Measurements from ENCODE around the gene BCL10.

Gene BCL10

GRCh38 chr1:85228972-85229371, 47.5 kb downstream of the BCL10 start:
- intact Hi-C loops (cut with DNase I): no loop called here
- no peak for DNase-seq

DNA sequence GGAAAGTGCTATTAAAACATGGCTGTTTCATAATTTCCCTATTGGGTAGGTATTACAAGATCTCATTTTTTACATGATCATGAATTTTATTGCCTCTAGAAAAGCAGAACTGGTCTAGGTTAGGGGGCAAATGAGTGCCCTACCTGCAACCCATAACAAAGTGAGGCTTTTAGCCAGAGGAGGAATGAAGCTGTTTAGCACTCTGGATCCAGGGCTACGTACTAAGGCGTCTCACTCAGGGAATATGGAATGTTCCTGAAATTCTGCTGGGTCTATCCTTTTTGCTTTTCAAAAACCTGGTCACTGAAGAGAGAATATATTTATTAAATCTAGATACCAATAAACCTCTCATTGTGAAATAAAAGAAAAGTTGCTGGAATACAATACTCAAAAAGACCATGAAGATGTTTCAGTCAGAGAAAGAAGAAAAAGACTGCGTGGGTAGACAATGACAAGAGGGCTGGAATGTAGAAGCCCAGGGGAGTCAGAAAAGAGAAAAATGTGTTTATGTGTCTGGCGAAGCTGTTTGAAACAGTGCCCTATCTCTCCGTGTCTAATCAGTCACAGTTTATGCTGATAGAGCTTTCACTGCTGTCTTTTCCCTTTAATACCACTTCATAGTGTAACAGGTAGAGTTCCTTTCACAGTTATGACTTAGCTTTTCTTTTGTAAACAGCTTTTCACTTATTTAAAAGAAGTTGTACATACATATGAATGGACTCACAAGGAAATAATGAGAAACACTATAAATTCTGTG, 50.6 kb downstream of the BCL10 start:
- DNase-seq: no peak
- intact Hi-C loops (cut with DNase I): no loop called here

DNA sequence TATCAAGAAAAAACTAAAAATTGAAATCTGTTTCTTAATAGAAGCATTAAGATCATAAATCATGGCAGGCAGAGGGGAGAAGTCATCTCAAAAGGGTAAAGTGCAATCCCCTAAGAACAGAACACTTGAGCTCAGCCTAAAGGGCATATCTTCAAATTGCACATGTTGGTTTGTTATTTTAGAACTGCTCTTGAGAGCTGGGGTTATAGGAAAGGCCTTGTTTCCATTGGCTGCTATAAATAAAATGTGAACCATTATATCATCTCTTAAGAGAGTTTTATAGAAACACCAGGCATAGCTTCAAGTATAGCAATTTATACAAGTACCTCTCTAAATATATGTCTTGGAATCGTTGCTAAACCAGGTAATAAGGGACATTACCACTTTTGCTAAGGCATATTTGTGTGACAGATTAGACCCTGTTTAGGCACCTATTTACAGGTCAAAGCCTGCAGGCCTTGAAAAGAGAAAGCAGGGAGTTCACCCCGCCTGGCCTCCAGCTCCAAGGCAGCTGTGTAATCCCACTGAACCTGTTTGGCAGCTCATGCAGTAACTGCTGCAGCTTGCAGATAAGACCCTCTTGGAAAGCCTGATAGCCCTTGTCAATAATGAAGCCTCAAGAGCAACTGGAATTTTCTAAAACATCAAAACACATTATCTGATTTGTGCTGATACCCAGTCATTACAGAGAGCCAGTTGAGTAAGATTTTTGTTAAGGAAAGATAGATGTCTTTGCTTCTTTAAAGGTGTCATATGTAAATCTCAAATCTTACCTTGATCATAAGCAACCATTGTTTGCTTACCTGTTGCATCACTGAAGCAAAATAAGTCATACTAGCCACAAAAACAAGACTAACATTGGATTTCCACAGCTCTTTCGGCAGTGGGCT, 51.5 kb downstream of the BCL10 start:
- intact Hi-C loops (cut with DNase I): no loop called here
- no peak for DNase-seq

GRCh38 chr1:85224295-85224694, 52.1 kb downstream of the BCL10 start:
- intact Hi-C loops (cut with DNase I): no loop called here
- DNase-seq: no peak

- intact Hi-C loops (cut with DNase I): no loop called here
- no peak for DNase-seq
Measured at GRCh38 chr1:85223334-85223733, 53.1 kb downstream of the BCL10 start.

DNA sequence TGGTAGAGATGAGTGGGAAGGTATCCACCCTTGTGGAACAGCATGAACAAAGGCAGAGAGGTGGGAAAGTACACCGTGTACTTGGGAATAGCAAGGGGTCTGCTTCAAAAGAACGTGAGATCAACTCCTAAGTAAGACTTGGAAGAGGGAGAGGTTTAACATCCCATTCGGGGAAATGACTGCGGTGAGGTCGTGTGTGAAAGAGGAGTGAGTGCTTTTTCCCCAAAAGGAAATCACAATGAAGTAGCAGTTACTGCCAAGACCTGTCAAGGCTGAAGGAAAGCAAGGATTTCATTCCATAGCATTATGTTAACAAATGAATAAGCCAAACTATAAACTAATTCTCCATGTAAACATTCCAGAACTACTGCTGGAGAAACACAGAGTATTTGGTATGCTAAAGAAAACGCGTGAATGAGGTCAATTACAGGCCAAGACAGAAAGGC, 55.7 kb downstream of the BCL10 start:
- no peak for DNase-seq
- intact Hi-C loops (cut with DNase I): no loop called here

- intact Hi-C loops (cut with DNase I): no loop called here
- DNase-seq: no peak
Measured at GRCh38 chr1:85219853-85220610, 56.4 kb downstream of the BCL10 start.

GRCh38 chr1:85216697-85217096, 59.7 kb downstream of the BCL10 start:
- no peak for DNase-seq
- intact Hi-C loops (cut with DNase I): no loop called here
